Liver (tissue), 9 donors: ENCODE measurements around the gene GSG1. TPM values are rescaled to one million over a fixed set of nuclear protein-coding genes. Genes with fewer than 3 reads are reported as not detected.

Experiments used
- DNase-seq: peaks from one replicate; pipeline ENCODE4 v3.0.0-alpha.2; 2017; ENCODE audit warnings: low spot score
- H3K27ac ChIP-seq, 2 donors: one replicate each; pipeline ENCODE4 v1.7.0; 2013; ENCODE audit warnings: inconsistent platforms in 2 of 2, low read length in 2 of 2, control low read depth in 1 of 2, low read depth in 1 of 2, mild to moderate bottlenecking in 1 of 2
- H3K27me3 ChIP-seq, 4 donors: one replicate each; pipeline versions ENCODE4 v1.6.1 to v1.7.0; 2013; ENCODE audit warnings: low read length in 3 of 4, inconsistent platforms in 1 of 4, mild to moderate bottlenecking in 1 of 4, moderate library complexity in 1 of 4; ENCODE audit not compliant: control insufficient read depth in 4 of 4, insufficient read depth in 4 of 4
- H3K36me3 ChIP-seq, 4 donors: one replicate each; pipeline versions ENCODE4 v1.6.1 to v1.7.0; 2013; ENCODE audit warnings: low read length in 3 of 4, mild to moderate bottlenecking in 3 of 4, low read depth in 1 of 4, moderate library complexity in 1 of 4; ENCODE audit not compliant: control insufficient read depth in 4 of 4, insufficient read depth in 3 of 4
- H3K4me1 ChIP-seq, 4 donors: one replicate each; pipeline versions ENCODE4 v1.6.1 to v1.7.0; 2013; ENCODE audit warnings: low read length in 3 of 4, mild to moderate bottlenecking in 3 of 4, moderate library complexity in 1 of 4; ENCODE audit not compliant: control insufficient read depth in 4 of 4, insufficient read depth in 4 of 4
- H3K4me3 ChIP-seq, 3 donors: one replicate each; pipeline versions ENCODE4 v1.6.1 to v1.7.0; 2013; ENCODE audit warnings: low read length in 3 of 3, control low read depth in 1 of 3, low read depth in 1 of 3, mild to moderate bottlenecking in 1 of 3
- H3K9ac ChIP-seq, 2 donors: one replicate each; pipeline ENCODE4 v1.7.0; 2013; ENCODE audit warnings: low read length in 2 of 2, mild to moderate bottlenecking in 2 of 2, moderate library complexity in 2 of 2, control low read depth in 1 of 2, low read depth in 1 of 2
- H3K9me3 ChIP-seq, 4 donors: one replicate each; pipeline versions ENCODE4 v1.6.1 to v1.7.0; 2013; ENCODE audit warnings: low read length in 3 of 4; ENCODE audit not compliant: control insufficient read depth in 4 of 4
- CTCF ChIP-seq: fragments of 150-350 bp; IDR thresholded peaks from 2 replicates; pipeline ENCODE4 v1.5.1; 2017; ENCODE audit warnings: improper control_type of control experiment, low read depth, low read length; ENCODE audit not compliant: missing input control
- EGR1 ChIP-seq, 2 donors: IDR thresholded peaks; 2 replicates each; pipeline ENCODE4 v1.6.1; 2016 to 2018; ENCODE audit warnings: antibody characterized with exemption in 2 of 2, low read depth in 2 of 2
- FOXA1 ChIP-seq: IDR thresholded peaks from 2 replicates; pipeline ENCODE4 v1.6.1; 2016; ENCODE audit warnings: antibody characterized with exemption
- FOXA2 ChIP-seq: IDR thresholded peaks from 2 replicates; pipeline ENCODE4 v1.6.1; 2016; ENCODE audit warnings: antibody characterized with exemption
- GABPA ChIP-seq, 2 donors: IDR thresholded peaks in 1 of 2; conservative IDR thresholded peaks in 1 of 2; 2 replicates each; pipeline ENCODE4 v1.6.1; 2016; ENCODE audit warnings: antibody characterized with exemption in 2 of 2, mild to moderate bottlenecking in 1 of 2, moderate library complexity in 1 of 2
- HNF4A ChIP-seq, 2 donors: conservative IDR thresholded peaks; 2 replicates each; pipeline ENCODE4 v1.6.1; 2016; ENCODE audit warnings: antibody characterized with exemption in 2 of 2, mild to moderate bottlenecking in 2 of 2
- JUND ChIP-seq, 2 donors: IDR thresholded peaks; 2 replicates each; pipeline ENCODE4 v1.6.1; 2016; ENCODE audit warnings: antibody characterized with exemption in 2 of 2
- MAX ChIP-seq: IDR thresholded peaks from 2 replicates; pipeline ENCODE4 v1.6.1; 2016; ENCODE audit warnings: antibody characterized with exemption
- NR2F2 ChIP-seq: IDR thresholded peaks from 2 replicates; pipeline ENCODE4 v1.6.1; 2016; ENCODE audit warnings: antibody characterized with exemption
- RAD21 ChIP-seq, 2 donors: IDR thresholded peaks; 2 replicates each; pipeline ENCODE4 v1.6.1; 2016; ENCODE audit warnings: antibody characterized with exemption in 2 of 2, mild to moderate bottlenecking in 2 of 2
- REST ChIP-seq: IDR thresholded peaks from 2 replicates; pipeline ENCODE4 v1.6.1; 2016; ENCODE audit warnings: antibody characterized with exemption, mild to moderate bottlenecking
- RXRA ChIP-seq, 2 donors: IDR thresholded peaks; 2 replicates each; pipeline ENCODE4 v1.6.1; 2017 to 2018; ENCODE audit warnings: antibody characterized with exemption in 2 of 2, mild to moderate bottlenecking in 1 of 2
- SP1 ChIP-seq: IDR thresholded peaks from 2 replicates; pipeline ENCODE4 v1.6.1; 2018; ENCODE audit warnings: antibody characterized with exemption, mild to moderate bottlenecking
- YY1 ChIP-seq: IDR thresholded peaks from 2 replicates; pipeline ENCODE4 v1.6.1; 2016; ENCODE audit warnings: antibody characterized with exemption, mild to moderate bottlenecking
- ZBTB33 ChIP-seq: IDR thresholded peaks from 2 replicates; pipeline ENCODE4 v1.6.1; 2016; ENCODE audit warnings: antibody characterized with exemption
- WGBS: extraction: QIAGEN DNeasy Blood & Tissue Kit; methylation state at CpG from one replicate; pipeline ENCODE4 v1.1.7; 2013; 5-methylcytosine and 5-hydroxymethylcytosine counted together
- polyA plus RNA-seq, 2 donors: library from polyadenylated mRNA; stranded (reverse) in 1 of 2; unstranded in 1 of 2; fragments of 200-250 nt in 1 of 2; fragments of >200 nt in 1 of 2; fragmentation: Nextera tagmentation in 1 of 2; extraction: Ambion mirVana in 1 of 2; gene quantifications; one replicate each; pipeline versions ENCODE4 v1.2.1 to v1.2.3, GENCODE V29; 2013 to 2015
- total RNA-seq, 2 donors: library from RNA; depleted of rRNA; stranded (reverse); fragments of >200 nt; gene quantifications; one replicate each; pipeline ENCODE4 v1.2.3, GENCODE V29; 2014
- TF ChIP-seq, protein P1 (sequence below): IDR thresholded peaks from 2 replicates; pipeline ENCODE4 v1.6.1; 2016; ENCODE audit warnings: antibody characterized with exemption
- donor health status: healthy.
- donor health status: healthy.
- donor health status: healthy.
- donor health status: healthy.
- donor health status: healthy.

The GSG1 gene
- total and polyA plus RNA-seq, 4 donors: not detected

DNA sequence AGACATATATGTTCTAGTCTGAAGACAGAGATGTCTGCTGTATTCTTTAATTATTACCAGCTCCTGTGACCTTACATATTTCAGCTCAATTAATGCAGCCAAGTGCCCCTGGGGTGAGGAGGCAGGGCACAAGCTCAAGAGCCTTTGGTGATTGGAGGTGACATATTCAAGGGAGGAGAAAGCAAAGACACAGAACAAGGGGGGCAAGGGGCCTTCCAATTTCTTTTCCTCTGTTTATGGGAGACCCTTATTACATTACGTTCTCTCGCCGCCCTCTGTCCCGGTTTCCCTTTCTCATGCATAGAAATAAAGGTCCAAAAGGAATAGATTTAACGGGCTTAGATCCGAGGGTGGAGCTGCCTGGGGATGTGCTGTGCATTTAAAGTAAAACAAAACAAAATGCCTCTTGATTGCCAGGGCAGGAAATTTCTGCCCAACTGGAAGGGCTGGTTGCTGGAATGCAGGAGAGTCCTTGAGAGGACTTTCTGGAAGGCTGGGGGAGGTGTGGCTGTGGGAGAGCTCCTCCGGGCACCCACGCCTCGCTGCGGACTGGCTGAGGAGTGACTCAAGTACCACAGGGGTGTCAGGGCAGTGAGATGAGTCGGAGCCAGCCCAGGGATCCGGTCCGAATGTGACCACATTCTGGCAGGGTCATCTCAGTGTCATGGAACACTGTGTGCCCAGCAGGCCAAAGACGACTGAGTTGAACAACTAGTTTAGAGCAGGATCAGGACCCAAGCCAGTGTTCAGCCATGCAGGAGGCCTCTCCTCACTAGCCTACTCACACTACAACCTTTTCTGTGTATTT, 32.1 kb upstream of the GSG1 start:
- no peak overlapping the region for H3K27ac ChIP-seq
- no peaks in the 10 kb centered on the region for H3K9me3 ChIP-seq
- no peak overlapping the region for H3K9ac ChIP-seq
- no peaks in the 10 kb centered on the region for H3K27me3 ChIP-seq
- H3K4me1 ChIP-seq: no peaks in the 10 kb centered on the region
- no peak for DNase-seq
- TF ChIP-seq SP1 (no peak), CTCF (no peak), HNF4A (conservative IDR thresholded peaks at IDR 0.05) (no peak), GABPA (IDR thresholded peaks at IDR 0.05 in 1 of 2, conservative IDR thresholded peaks at IDR 0.05 in 1 of 2) (no peak), NR2F2 (no peak), FOXA2 (no peak), RAD21 (IDR thresholded peaks at IDR 0.05) (no peak), REST (no peak), YY1 (no peak), MAX (no peak), RXRA (IDR thresholded peaks at IDR 0.05) (no peak), FOXA1 (no peak)
- TF ChIP-seq, protein P1, sequence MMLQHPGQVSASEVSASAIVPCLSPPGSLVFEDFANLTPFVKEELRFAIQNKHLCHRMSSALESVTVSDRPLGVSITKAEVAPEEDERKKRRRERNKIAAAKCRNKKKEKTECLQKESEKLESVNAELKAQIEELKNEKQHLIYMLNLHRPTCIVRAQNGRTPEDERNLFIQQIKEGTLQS: no peak
- no peaks in the 10 kb centered on the region for H3K36me3 ChIP-seq
- 75% methylated on average over 14 of the region's 14 CpGs for WGBS
- no peak overlapping the region for H3K4me3 ChIP-seq

DNA sequence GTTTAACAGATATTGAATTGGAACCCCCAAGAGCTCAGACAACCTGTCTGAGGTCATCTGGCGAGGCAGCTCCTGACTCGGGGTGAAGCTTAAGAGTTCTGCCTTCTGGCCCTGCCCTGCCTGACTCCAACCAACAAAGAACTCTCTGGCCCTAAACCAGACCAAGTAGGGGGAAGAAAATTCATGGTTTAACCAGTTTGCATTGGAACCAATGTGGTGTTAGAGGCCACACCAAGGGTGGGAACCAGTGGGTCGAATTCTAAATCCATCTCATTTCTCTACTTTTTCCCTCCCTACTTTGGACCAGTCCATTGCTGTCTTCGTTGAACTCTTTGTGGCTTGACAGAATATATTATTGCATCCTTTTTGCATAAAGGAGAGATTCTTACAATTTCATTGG, 30.4 kb upstream of the GSG1 start:
- no peaks in the 10 kb centered on the region for H3K9me3 ChIP-seq
- no peak overlapping the region for H3K9ac ChIP-seq
- H3K27me3 ChIP-seq: no peaks in the 10 kb centered on the region
- WGBS: 81% methylated on average over 4 of the region's 4 CpGs
- H3K36me3 ChIP-seq: no peaks in the 10 kb centered on the region
- no peak overlapping the region for H3K4me3 ChIP-seq
- H3K27ac ChIP-seq: no peak overlapping the region
- no peaks in the 10 kb centered on the region for H3K4me1 ChIP-seq
- no peak for DNase-seq
- TF ChIP-seq JUND (IDR thresholded peaks at IDR 0.05) (no peak), FOXA2 (no peak), RXRA (IDR thresholded peaks at IDR 0.05) (no peak), FOXA1 (no peak), NR2F2 (no peak), HNF4A (conservative IDR thresholded peaks at IDR 0.05) (no peak), RAD21 (IDR thresholded peaks at IDR 0.05) (no peak), GABPA (IDR thresholded peaks at IDR 0.05 in 1 of 2, conservative IDR thresholded peaks at IDR 0.05 in 1 of 2) (no peak), ZBTB33 (no peak), SP1 (no peak), EGR1 (IDR thresholded peaks at IDR 0.05; ENCODE audit: low read depth in 2 of 2) (no peak), CTCF (no peak), YY1 (no peak)
- TF ChIP-seq, protein P1: no peak
